Posterior vena cava (tissue), 2 donors: ENCODE measurements around the gene WDR45. TPM values are rescaled to one million over a fixed set of nuclear protein-coding genes. Genes with fewer than 3 reads are reported as not detected.
A peak's percentile ranks its signal among the peaks of the same experiment; 100 is the strongest.

Experiments used
- DNase-seq: peaks from one replicate; pipeline ENCODE4 v3.0.0-alpha.2; 2020; ENCODE audit warnings: low spot score
- intact Hi-C, 2 donors: fragments of 100-400 bp; cut with DNase I; formaldehyde crosslinking; loops; one replicate each; pipeline versions ENCODE4 v1.14.1 to v1.14.2; 2022 to 2023
- total RNA-seq, 2 donors: library from RNA; stranded (reverse); fragmentation: NEBNext Ultra II Directional; extraction: Animal tissue kit (Norgen Biotek cat#: 25700); gene quantifications; one replicate each; pipeline ENCODE4 v1.2.1, GENCODE V29; 2021
- donor health status: DM: yes; HTN: yes; CAD: no.
- donor health status: DM: yes; HTN: yes; CAD: no.

The WDR45 gene
- total RNA-seq, 2 donors from 2014 or later, result 49.8 to 51.9 TPM

DNA sequence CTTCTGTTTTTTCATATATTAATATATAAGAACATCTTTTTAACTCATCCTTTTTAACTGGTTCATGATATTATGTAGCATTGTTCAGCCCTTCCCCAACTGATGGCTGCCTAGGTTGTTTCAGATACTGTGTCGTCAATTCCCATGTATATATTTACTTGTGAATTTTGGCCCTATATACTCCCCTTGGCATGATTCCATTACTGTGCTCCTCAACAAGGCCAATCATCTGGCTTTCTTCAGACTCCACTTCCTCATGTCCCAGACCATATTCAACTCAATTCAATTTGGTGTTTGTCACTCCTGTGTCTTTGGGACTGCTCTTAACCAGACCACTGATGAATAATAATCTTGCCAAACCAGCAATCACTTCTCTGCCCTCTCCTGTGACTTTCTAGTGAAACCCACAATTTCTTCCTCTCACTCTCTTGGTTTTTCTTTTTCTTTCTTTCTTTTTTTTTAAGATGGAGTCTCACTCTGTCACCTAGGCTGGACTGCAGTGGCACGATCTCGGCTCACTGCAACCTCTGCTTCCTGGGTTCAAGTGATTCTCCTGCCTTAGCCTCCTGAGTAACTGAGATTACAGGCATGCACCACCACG is 2.7 kb upstream of the WDR45 start:
- DNase-seq, result no peak
- intact Hi-C loops, result no loop called here

- no peak for DNase-seq
- intact Hi-C loops, result no loop called here
Measured at GRCh38 chrX:49077941-49078340, 1.7 kb downstream of the WDR45 start.

- DNase-seq, result no peak
- intact Hi-C loops, result no loop called here
Measured at GRCh38 chrX:49075347-49075746, 4.3 kb downstream of the WDR45 start.

DNA sequence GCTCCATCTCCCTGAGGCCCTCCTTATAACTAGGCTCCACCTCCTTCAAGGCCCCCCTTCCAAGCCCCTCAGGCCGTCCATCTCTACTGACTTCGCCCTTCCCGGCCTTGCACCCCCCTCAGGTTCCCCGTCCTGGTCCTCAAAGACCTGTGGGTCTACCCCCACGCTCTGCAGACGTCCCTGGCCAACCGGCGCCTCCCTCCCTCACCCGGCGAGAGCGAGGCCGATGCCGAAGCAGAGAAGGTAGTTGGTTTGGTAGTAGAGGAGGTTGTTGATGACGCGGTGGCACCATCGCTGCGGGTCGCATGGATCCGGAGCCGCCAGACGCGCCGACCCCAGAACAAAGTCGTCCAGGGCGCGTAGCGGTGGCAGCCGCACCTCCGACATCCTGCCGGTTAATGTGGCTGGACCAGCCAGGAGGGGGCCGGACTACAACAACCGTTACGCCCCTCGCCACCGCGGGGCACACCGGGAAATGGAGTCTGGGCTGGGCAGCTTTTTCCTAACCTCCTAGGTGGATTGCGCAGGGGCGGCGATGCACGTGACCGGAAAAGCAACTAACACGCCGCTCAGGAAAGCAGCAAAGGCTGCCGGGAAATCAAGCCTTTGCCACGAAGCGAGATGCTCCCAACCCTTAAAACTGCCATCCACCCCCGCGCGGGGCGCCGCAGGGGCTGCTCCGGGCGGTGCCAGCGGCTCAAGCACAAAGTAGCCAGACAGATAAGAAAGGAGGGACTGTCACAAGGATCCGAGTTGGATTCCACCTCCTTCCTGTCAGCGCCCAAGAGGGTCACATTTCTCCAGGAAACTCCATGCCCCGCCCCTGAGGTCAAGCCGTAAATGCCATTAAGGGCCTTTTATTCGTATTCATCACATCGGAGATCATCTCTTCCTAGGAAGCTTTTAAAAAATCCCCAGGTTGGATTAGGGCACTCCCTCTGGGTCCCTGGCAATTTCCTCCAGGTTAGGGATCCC is 5.8 kb downstream of the WDR45 start, which contains the start of gene PRAF2:
TSS of gene PRAF2 (minus strand) at position 402 of the 975 bp plus-strand sequence. CDS start at position 387, 15 bp downstream.
- intact Hi-C loops, result no loop called here

GRCh38 chrX:49072712-49073095 is 7.0 kb downstream of the WDR45 start:
- DNase-seq, result no peak
- intact Hi-C loops, result no loop called here

More for the DNA sequence above, 5.8 kb downstream of the WDR45 start, which contains the start of gene PRAF2:
- peak; percentile 97 for DNase-seq

DNA sequence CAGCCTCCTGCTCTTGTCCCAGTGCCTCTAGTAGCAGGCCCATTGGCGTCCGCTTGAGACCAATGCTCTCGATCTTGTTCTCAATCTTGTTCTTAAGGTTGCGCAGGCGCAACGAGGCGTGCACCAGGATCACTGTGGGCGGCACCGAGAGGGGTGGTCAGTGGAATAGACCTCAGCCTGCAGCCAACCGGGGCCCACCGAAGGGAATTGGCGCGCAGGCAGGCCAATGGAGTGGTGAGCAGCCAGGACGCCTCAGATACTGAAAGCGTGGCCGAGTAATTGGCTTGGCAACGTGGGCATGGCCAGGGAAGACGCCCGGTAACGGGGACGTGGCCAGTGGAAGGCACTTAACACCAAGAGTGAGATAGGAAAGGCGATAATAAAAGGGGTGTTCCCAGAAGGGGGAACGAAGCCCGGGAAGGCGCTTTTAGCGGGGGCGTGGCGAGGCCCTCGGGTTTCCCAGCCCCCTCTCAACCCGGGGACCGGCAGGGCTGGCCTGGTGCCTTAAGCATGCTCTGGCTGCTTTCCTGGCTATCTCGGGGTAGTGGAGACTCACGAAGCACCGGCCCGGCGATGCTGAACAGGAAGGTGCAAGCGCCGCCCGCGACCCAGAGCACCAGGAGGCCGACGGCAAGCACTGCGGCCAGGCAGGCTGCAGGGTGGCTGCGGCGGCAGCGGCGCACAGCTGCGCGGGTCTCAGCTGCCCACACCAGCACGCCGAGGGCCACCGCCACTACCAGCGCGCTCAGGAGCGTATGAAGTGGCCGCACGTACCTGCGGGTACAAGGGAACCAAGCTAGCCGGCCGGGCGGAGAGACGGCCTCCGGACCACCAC is 7.6 kb downstream of the WDR45 start:
- DNase-seq, result peak; percentile 94
- intact Hi-C loops, result no loop called here

DNA sequence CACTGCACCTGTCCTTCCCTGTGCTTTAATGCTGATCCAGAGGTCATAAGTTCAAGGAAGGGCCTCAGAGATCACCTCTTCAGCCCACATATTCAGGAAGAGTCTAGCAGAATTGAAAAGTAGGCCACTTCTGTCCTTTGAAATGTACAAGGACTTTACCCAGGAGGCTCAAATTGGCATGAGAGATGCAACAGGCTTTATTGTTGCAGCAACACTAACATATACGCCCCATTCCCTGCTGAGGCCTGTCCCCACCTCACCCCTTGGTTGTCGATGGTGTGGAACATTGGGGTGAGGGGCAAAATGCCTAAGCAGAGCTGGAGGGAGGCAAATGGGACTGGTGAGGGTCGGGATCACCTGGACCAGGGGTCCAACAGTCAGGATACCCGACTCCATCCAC is 8.7 kb downstream of the WDR45 start:
- DNase-seq, result no peak
- intact Hi-C loops, result no loop called here

GRCh38 chrX:49069038-49069437 is 10.6 kb downstream of the WDR45 start:
- no peak for DNase-seq
- intact Hi-C loops, result no loop called here

GRCh38 chrX:49067285-49068120 is 12.2 kb downstream of the WDR45 start:
- intact Hi-C loops, result no loop called here
- no peak for DNase-seq

- intact Hi-C loops, result no loop called here
Measured at GRCh38 chrX:49066690-49067089, 13.0 kb downstream of the WDR45 start.

GRCh38 chrX:49066278-49066677 is 13.4 kb downstream of the WDR45 start:
- DNase-seq, result no peak
- intact Hi-C loops, result no loop called here

More at GRCh38 chrX:49066690-49067089, 13.0 kb downstream of the WDR45 start:
- DNase-seq, result no peak

DNA sequence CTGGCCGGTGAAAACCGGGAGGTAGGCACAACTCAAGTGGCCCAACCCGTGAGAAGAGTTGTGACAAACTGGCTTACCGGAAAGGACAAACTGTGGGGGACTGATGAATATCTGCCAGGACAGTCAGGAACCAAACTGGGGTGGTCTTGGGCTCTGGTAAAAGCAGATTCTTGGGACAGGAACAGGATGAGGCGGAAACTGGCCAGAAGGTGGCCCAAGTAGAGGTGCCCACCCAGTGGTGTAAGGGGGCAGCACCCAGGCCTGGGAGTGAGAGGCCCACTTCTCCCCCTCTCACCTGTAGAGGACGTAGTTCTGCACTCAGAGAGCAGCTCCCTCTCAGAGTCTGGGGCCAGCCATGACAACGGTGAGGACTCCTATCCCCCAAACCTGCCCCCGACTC is 15.0 kb downstream of the WDR45 start:
- intact Hi-C loops, result no loop called here
- no peak for DNase-seq

DNA sequence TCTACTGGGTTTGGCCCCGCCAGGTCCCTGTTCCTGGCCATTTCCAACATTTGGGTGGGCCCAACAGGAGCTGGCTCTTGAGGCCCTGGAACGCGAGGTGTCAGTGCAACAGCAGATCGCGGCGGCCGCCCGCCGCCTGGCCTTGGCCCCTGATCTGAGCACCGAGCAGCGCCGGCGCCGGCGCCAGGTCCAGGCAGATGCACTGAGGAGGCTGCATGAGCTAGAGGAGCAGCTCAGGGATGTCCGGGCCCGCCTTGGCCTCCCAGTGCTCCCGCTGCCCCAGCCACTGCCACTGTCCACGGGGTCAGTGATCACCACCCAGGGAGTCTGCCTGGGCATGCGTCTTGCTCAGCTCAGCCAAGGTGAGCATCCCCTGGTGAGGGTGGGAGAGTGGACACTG is 15.4 kb downstream of the WDR45 start:
- intact Hi-C loops, result no loop called here
- DNase-seq, result no peak

DNA sequence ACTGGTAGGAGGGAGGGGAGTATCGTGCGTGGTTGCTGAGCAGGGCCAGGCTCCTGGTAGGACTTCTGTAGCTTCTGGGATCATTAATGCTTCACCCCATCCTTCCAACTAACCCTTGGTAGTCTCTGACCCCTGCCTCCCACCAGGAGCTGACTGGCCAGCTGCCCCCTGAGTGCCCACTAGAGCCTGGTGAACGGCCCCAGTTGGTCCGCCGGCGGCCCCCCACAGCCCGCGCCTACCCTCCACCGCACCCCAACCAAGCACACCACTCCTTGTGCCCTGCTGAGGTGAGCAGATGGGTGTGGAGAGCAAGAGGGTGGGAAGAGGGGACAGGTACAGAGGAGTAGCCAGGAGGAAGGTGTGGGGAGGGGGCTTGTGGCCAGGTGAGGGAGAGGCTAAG is 16.0 kb downstream of the WDR45 start:
- no peak for DNase-seq
- intact Hi-C loops, result no loop called here

DNA sequence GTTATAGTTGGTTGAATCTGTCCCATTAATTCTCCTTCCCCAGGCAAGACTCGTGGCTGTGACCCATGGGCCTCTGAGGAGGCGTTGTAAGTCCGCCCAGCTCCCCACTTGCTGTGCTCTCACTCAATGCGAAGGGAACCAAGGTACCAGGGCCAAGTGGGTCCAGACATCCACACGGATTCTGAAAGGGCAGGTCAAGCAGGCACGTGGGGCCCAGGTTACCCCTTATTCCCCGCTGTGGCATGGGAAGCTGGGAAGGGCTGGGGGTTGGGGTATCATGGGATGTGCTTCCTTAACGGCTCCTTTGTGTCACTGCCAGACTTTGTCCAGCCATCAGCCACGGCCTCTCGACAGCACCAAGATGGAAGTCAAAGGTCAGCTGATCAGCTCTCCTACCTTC is 17.8 kb downstream of the WDR45 start:
- intact Hi-C loops, result no loop called here
- no peak for DNase-seq

- no peak for DNase-seq
- intact Hi-C loops, result no loop called here
Measured at GRCh38 chrX:49061490-49061889, 18.2 kb downstream of the WDR45 start.

DNA sequence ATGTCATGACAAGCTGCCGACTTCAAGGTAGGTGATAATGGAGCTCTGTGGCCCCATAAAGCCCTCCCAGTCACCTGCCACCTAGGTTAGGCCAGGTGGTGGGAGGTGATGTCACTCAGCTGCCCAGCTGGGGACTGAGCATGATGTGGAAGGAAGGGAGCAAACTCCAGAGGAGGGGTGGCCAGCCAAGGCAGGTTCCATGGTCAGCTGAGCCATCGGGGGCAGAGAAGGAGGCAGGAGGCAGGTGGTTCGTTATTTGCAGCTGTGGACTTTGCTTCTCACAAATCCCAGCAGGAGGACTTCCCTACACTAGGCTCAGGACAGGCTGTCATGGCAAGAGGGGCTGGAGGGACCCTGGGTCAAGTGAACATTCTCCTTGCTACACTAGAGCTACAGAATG is 18.8 kb downstream of the WDR45 start:
- DNase-seq, result no peak
- intact Hi-C loops, result no loop called here

GRCh38 chrX:49059681-49060085 is 20.0 kb downstream of the WDR45 start:
- intact Hi-C loops, result no loop called here
- DNase-seq, result no peak

GRCh38 chrX:49059201-49059600 is 20.5 kb downstream of the WDR45 start:
- intact Hi-C loops, result no loop called here
- no peak for DNase-seq
